Neuron (in vitro differentiated cells): ENCODE measurements around the gene TEC.
"Not testable (repeated sequence)": the region's sequence is repeated elsewhere in the genome, so short reads cannot be mapped to it uniquely, and the experiment has no call there.

Experiments used
- H2AFZ ChIP-seq: one replicate; pipeline ENCODE4 v1.6.1; 2013; ENCODE audit warnings: low read depth, mild to moderate bottlenecking, inconsistent platforms, low read length, moderate library complexity
- H3K27me3 ChIP-seq: one replicate; pipeline ENCODE4 v1.6.1; 2013; ENCODE audit warnings: low read length; ENCODE audit not compliant: insufficient read depth
- H3K36me3 ChIP-seq: one replicate; pipeline ENCODE4 v1.6.1; 2013; ENCODE audit warnings: low read length; ENCODE audit not compliant: insufficient read depth
- H3K4me1 ChIP-seq: one replicate; pipeline ENCODE4 v1.6.1; 2013; ENCODE audit warnings: low read length; ENCODE audit not compliant: insufficient read depth
- H3K4me3 ChIP-seq: 2 replicates; pipeline ENCODE4 v1.5.1; 2013; ENCODE audit warnings: mild to moderate bottlenecking, low read length, moderate library complexity
- H3K9me3 ChIP-seq: one replicate; pipeline ENCODE4 v1.6.1; 2013; ENCODE audit warnings: low read length

Gene TEC

GRCh38 chr4:48290146-48290772, 20.6 kb upstream of the TEC start:
- H3K36me3 ChIP-seq, result no peaks in the 10 kb centered on the region
- H3K4me3 ChIP-seq, result no peak overlapping the region
- no peaks in the 10 kb centered on the region for H3K9me3 ChIP-seq

GRCh38 chr4:48286060-48286459, 16.4 kb upstream of the TEC start:
- H3K9me3 ChIP-seq, H3K4me3 ChIP-seq, H3K4me1 ChIP-seq, H2AFZ ChIP-seq, H3K27me3 ChIP-seq, H3K36me3 ChIP-seq: not testable (repeated sequence)

More at GRCh38 chr4:48290146-48290772, 20.6 kb upstream of the TEC start:
- no peaks in the 10 kb centered on the region for H3K4me1 ChIP-seq
- no peak overlapping the region for H2AFZ ChIP-seq
- H3K27me3 ChIP-seq, result no peaks in the 10 kb centered on the region

GRCh38 chr4:48285640-48286039, 16.0 kb upstream of the TEC start:
- not testable (repeated sequence) for H2AFZ ChIP-seq, H3K4me1 ChIP-seq, H3K36me3 ChIP-seq, H3K4me3 ChIP-seq, H3K9me3 ChIP-seq, H3K27me3 ChIP-seq

- Histone ChIP-seq H2AFZ (no peak overlapping the region), H3K27me3 (peaks cover 13% of the 10 kb centered on the region), H3K4me3 (no peak overlapping the region)
These were observed 6.0 kb upstream of the TEC start for GRCh38 chr4:48275686-48276085.

GRCh38 chr4:48275247-48275646, 5.6 kb upstream of the TEC start:
- Histone ChIP-seq H3K4me1 (no peaks in the 10 kb centered on the region), H2AFZ (no peak overlapping the region), H3K27me3 (peaks cover 18% of the 10 kb centered on the region), H3K36me3 (no peaks in the 10 kb centered on the region), H3K9me3 (no peaks in the 10 kb centered on the region), H3K4me3 (no peak overlapping the region)

More at GRCh38 chr4:48275686-48276085, 6.0 kb upstream of the TEC start:
- Histone ChIP-seq H3K4me1 (no peaks in the 10 kb centered on the region), H3K36me3 (no peaks in the 10 kb centered on the region), H3K9me3 (no peaks in the 10 kb centered on the region)

GRCh38 chr4:48271626-48272025, 2.0 kb upstream of the TEC start:
- H2AFZ ChIP-seq, result no peak overlapping the region
- peaks cover 5% of the 10 kb centered on the region for H3K4me1 ChIP-seq
- no peaks in the 10 kb centered on the region for H3K36me3 ChIP-seq
- H3K4me3 ChIP-seq, result no peak overlapping the region
- H3K9me3 ChIP-seq, result no peaks in the 10 kb centered on the region
- peaks cover 45% of the 10 kb centered on the region for H3K27me3 ChIP-seq

- peaks cover 45% of the 10 kb centered on the region for H3K27me3 ChIP-seq
- no peak overlapping the region for H3K4me3 ChIP-seq
- no peaks in the 10 kb centered on the region for H3K9me3 ChIP-seq
- peaks cover 5% of the 10 kb centered on the region for H3K4me1 ChIP-seq
- H2AFZ ChIP-seq, result no peak overlapping the region
- H3K36me3 ChIP-seq, result no peaks in the 10 kb centered on the region
These were observed 1.4 kb upstream of the TEC start for GRCh38 chr4:48270951-48271473.

GRCh38 chr4:48270523-48270897, 872 bp upstream of the TEC start:
- Histone ChIP-seq H3K27me3 (peaks cover 45% of the 10 kb centered on the region), H3K4me1 (peaks cover 5% of the 10 kb centered on the region), H3K36me3 (no peaks in the 10 kb centered on the region), H3K9me3 (no peaks in the 10 kb centered on the region), H3K4me3 (no peak overlapping the region), H2AFZ (no peak overlapping the region)

- Histone ChIP-seq H3K9me3 (no peaks in the 10 kb centered on the region), H3K4me3 (peak overlapping the region; percentile 29), H3K27me3 (peaks cover 45% of the 10 kb centered on the region), H3K36me3 (no peaks in the 10 kb centered on the region), H3K4me1 (peaks cover 5% of the 10 kb centered on the region), H2AFZ (no peak overlapping the region)
These were observed 354 bp upstream of the TEC start for GRCh38 chr4:48269861-48270522.

- Histone ChIP-seq H3K4me1 (peaks cover 5% of the 10 kb centered on the region), H3K27me3 (peaks cover 45% of the 10 kb centered on the region), H3K36me3 (no peaks in the 10 kb centered on the region), H2AFZ (no peak overlapping the region), H3K9me3 (no peaks in the 10 kb centered on the region), H3K4me3 (no peak overlapping the region)
These were observed 2.1 kb downstream of the TEC start for GRCh38 chr4:48267574-48267973.

- H3K36me3 ChIP-seq, result no peaks in the 10 kb centered on the region
- no peaks in the 10 kb centered on the region for H3K9me3 ChIP-seq
- H2AFZ ChIP-seq, result no peak overlapping the region
- H3K4me3 ChIP-seq, result no peak overlapping the region
- H3K27me3 ChIP-seq, result peaks cover 43% of the 10 kb centered on the region
- peaks cover 5% of the 10 kb centered on the region for H3K4me1 ChIP-seq
These were observed 2.9 kb downstream of the TEC start for GRCh38 chr4:48266781-48267180.

GRCh38 chr4:48262926-48263325, 6.7 kb downstream of the TEC start:
- Histone ChIP-seq H3K36me3 (no peaks in the 10 kb centered on the region), H3K27me3 (peaks cover 6% of the 10 kb centered on the region), H3K9me3 (no peaks in the 10 kb centered on the region), H3K4me3 (no peak overlapping the region), H3K4me1 (no peaks in the 10 kb centered on the region), H2AFZ (no peak overlapping the region)

GRCh38 chr4:48262484-48262883, 7.2 kb downstream of the TEC start:
- H3K4me3 ChIP-seq, result no peak overlapping the region
- H3K36me3 ChIP-seq, result no peaks in the 10 kb centered on the region
- H3K9me3 ChIP-seq, result no peaks in the 10 kb centered on the region
- H2AFZ ChIP-seq, result no peak overlapping the region
- H3K4me1 ChIP-seq, result no peaks in the 10 kb centered on the region
- peaks cover 2% of the 10 kb centered on the region for H3K27me3 ChIP-seq
